Stimulated activated CD8-positive, alpha-beta memory T cell treated with anti-CD3 and anti-CD28 coated beads, Interleukin-12 subunit alpha, Interleukin-12 subunit beta, amount 100 ng/mL, for 24 hours (primary cell): ENCODE results near the gene TAS1R3.
A peak's percentile ranks its signal among the peaks of the same experiment; 100 is the strongest.

Experiments used
- DNase-seq: peaks from one replicate; pipeline ENCODE4 v3.0.0-alpha.2; 2020; ENCODE audit errors: extremely low read depth

Gene TAS1R3

GRCh38 chr1:1295154-1295923 lies 35.7 kb upstream of the TAS1R3 start:
- no peak for DNase-seq

GRCh38 chr1:1296070-1297061 lies 34.7 kb upstream of the TAS1R3 start:
- no peak for DNase-seq

GRCh38 chr1:1297802-1298424 lies 33.2 kb upstream of the TAS1R3 start:
- no peak for DNase-seq

- DNase-seq, result no peak
These were observed 32.0 kb upstream of the TAS1R3 start for GRCh38 chr1:1298861-1299685.

GRCh38 chr1:1299686-1300351 lies 31.3 kb upstream of the TAS1R3 start:
- no peak for DNase-seq

- no peak for DNase-seq
These were observed 30.7 kb upstream of the TAS1R3 start for GRCh38 chr1:1300352-1300739.

GRCh38 chr1:1302006-1302430 lies 29.1 kb upstream of the TAS1R3 start:
- no peak for DNase-seq

- DNase-seq, result no peak
These were observed 28.1 kb upstream of the TAS1R3 start for GRCh38 chr1:1302951-1303509.

GRCh38 chr1:1303736-1304135 lies 27.3 kb upstream of the TAS1R3 start:
- DNase-seq, result no peak

GRCh38 chr1:1304331-1305299 lies 26.5 kb upstream of the TAS1R3 start:
- no peak for DNase-seq

GRCh38 chr1:1305300-1306069 lies 25.6 kb upstream of the TAS1R3 start:
- DNase-seq, result no peak

- no peak for DNase-seq
These were observed 24.9 kb upstream of the TAS1R3 start for GRCh38 chr1:1306070-1306660.

- DNase-seq, result no peak
These were observed 24.3 kb upstream of the TAS1R3 start for GRCh38 chr1:1306661-1307260.

- DNase-seq, result no peak
These were observed 23.7 kb upstream of the TAS1R3 start for GRCh38 chr1:1307261-1307922.

- peak; percentile 80 for DNase-seq
These were observed 22.9 kb upstream of the TAS1R3 start, which contains the start of the genes ACAP3 and PUSL1 for GRCh38 chr1:1307923-1308755. Gene ACAP3, minus strand, starts transcription at chr1:1307930. Its CDS starts 115 bp downstream, at chr1:1307815. Gene PUSL1, plus strand, starts transcription at chr1:1308597. Its CDS starts 47 bp downstream, at chr1:1308644.

- no peak for DNase-seq
These were observed 22.3 kb upstream of the TAS1R3 start for GRCh38 chr1:1308756-1309250.
